IMR-90 (cell line): Measurements from ENCODE around the gene EXOC5. TPM values are rescaled to one million over a fixed set of nuclear protein-coding genes. Genes with fewer than 3 reads are reported as not detected.

ENCODE experiments used
- ATAC-seq: fragments of 200-7000 bp; cut with Tn5 transposase; 2 replicates; pipeline ENCODE4 v1.9.1; 2020; ENCODE audit warnings: low read depth, mild to moderate bottlenecking, moderate library complexity
- BruUV-seq: library from RNA; stranded (reverse); fragments of 400-500 nt; replicated peaks from 2 replicates; lab custom pipeline; 2021; lab: Mats Ljungman, UMichigan
- CTCF ChIA-PET: fragments of 300-600 bp; formaldehyde crosslinking; extraction: SDS; loops from one replicate; lab custom pipeline; 2021; ENCODE audit warnings: antibody characterized with exemption; lab: Yijun Ruan, JAX
- POLR2A ChIA-PET: fragments of 300-600 bp; sonication (Branson Sonifier 250); formaldehyde crosslinking; loops from one replicate; lab custom pipeline; 2022; ENCODE audit warnings: antibody characterized with exemption; ENCODE audit not compliant: unreplicated experiment; lab: Charles Lee
- DNase-seq: peaks from one replicate; pipeline ENCODE4 v3.0.0; 2013
- H2AFZ ChIP-seq: replicated peaks from 2 replicates; pipeline ENCODE3; 2013; ENCODE audit warnings: low read length, mild to moderate bottlenecking; ENCODE audit not compliant: poor library complexity
- H2AK5ac ChIP-seq: 2 replicates; pipeline ENCODE4 v1.6.1; 2013; ENCODE audit warnings: low read depth, low read length, inconsistent platforms
- H2AK9ac ChIP-seq: replicated peaks from 2 replicates; pipeline ENCODE3; 2013; ENCODE audit warnings: mild to moderate bottlenecking, low read depth, low read length, moderate library complexity; ENCODE audit not compliant: poor library complexity
- H2BK120ac ChIP-seq: 2 replicates; pipeline ENCODE4 v1.6.1; 2013; ENCODE audit warnings: low read depth, low read length, inconsistent platforms
- H2BK15ac ChIP-seq: 3 replicates; pipeline ENCODE4 v1.6.1; 2013; ENCODE audit warnings: low read depth, low read length, inconsistent platforms
- H2BK20ac ChIP-seq: 2 replicates; pipeline ENCODE4 v1.6.1; 2013; ENCODE audit warnings: low read depth, mild to moderate bottlenecking, inconsistent platforms, low read length, moderate library complexity
- H2BK5ac ChIP-seq: 2 replicates; pipeline ENCODE4 v1.6.1; 2013; ENCODE audit warnings: mild to moderate bottlenecking, low read depth, low read length, inconsistent platforms; ENCODE audit not compliant: poor library complexity, severe bottlenecking
- H3K14ac ChIP-seq: replicated peaks from 2 replicates; pipeline ENCODE4 v1.6.1; 2013; ENCODE audit warnings: low read depth, low read length, inconsistent platforms
- H3K18ac ChIP-seq: 2 replicates; pipeline ENCODE4 v1.6.1; 2013; ENCODE audit warnings: low read depth, low read length, control low read depth
- H3K23ac ChIP-seq: 2 replicates; pipeline ENCODE4 v1.6.1; 2013; ENCODE audit warnings: low read depth, low read length, inconsistent platforms
- H3K27ac ChIP-seq: 2 replicates; pipeline ENCODE4 v1.5.1; 2013; ENCODE audit warnings: mild to moderate bottlenecking, control low read depth, low read length; ENCODE audit not compliant: insufficient read depth
- H3K27me3 ChIP-seq: 2 replicates; pipeline ENCODE4 v1.6.1; 2013; ENCODE audit warnings: low read length; ENCODE audit not compliant: control insufficient read depth, insufficient read depth
- H3K36me3 ChIP-seq: 2 replicates; pipeline ENCODE4 v1.6.1; 2013; ENCODE audit warnings: low read length, mixed read lengths; ENCODE audit not compliant: control insufficient read depth, insufficient read depth
- H3K4ac ChIP-seq: 2 replicates; pipeline ENCODE4 v1.6.1; 2013; ENCODE audit warnings: low read depth, low read length, inconsistent platforms
- H3K4me1 ChIP-seq: 2 replicates; pipeline ENCODE4 v1.6.1; 2013; ENCODE audit warnings: low read length, mixed read lengths; ENCODE audit not compliant: control insufficient read depth, insufficient read depth
- H3K4me2 ChIP-seq: 2 replicates; pipeline ENCODE4 v1.6.1; 2013; ENCODE audit warnings: low read depth, mild to moderate bottlenecking, control low read depth, low read length, moderate library complexity
- H3K4me3 ChIP-seq: 2 replicates; pipeline ENCODE4 v1.5.1; 2013; ENCODE audit warnings: low read depth, mild to moderate bottlenecking, control low read depth, low read length, moderate library complexity; ENCODE audit not compliant: insufficient read depth
- H3K56ac ChIP-seq: 2 replicates; pipeline ENCODE4 v1.6.1; 2013; ENCODE audit warnings: low read length, inconsistent platforms; ENCODE audit not compliant: insufficient read depth; ENCODE audit errors: extremely low read depth
- H3K79me1 ChIP-seq, 2 experiments: 2 replicates each; pipeline ENCODE4 v1.6.1; 2013; ENCODE audit warnings: low read length in 2 of 2, inconsistent platforms in 1 of 2, low read depth in 1 of 2
- H3K9ac ChIP-seq: 2 replicates; pipeline ENCODE4 v1.6.1; 2013; ENCODE audit warnings: low read depth, low read length, control low read depth
- H3K9me1 ChIP-seq: 2 replicates; pipeline ENCODE4 v1.6.1; 2013; ENCODE audit warnings: low read length, inconsistent platforms; ENCODE audit not compliant: insufficient read depth
- H3K9me3 ChIP-seq: 2 replicates; pipeline ENCODE4 v1.6.1; 2013; ENCODE audit warnings: low read length; ENCODE audit not compliant: control insufficient read depth, insufficient read depth
- H4K20me1 ChIP-seq: 2 replicates; pipeline ENCODE4 v1.6.1; 2013; ENCODE audit warnings: low read length, inconsistent platforms; ENCODE audit not compliant: insufficient read depth
- H4K5ac ChIP-seq: 2 replicates; pipeline ENCODE4 v1.6.1; 2013; ENCODE audit warnings: mild to moderate bottlenecking, low read depth, low read length, control low read depth
- H4K8ac ChIP-seq, 2 experiments: 2 replicates each; pipeline ENCODE4 v1.6.1; 2013; ENCODE audit warnings: low read depth in 2 of 2, low read length in 2 of 2, control low read depth in 1 of 2, inconsistent platforms in 1 of 2
- H4K91ac ChIP-seq: 2 replicates; pipeline ENCODE4 v1.6.1; 2013; ENCODE audit warnings: low read depth, low read length, inconsistent platforms; ENCODE audit not compliant: insufficient read depth
- FOS ChIP-seq: fragments of 150-350 bp; IDR thresholded peaks from 2 replicates; pipeline ENCODE4 v1.6.1; 2016; ENCODE audit warnings: low read depth, low read length
- MAFK ChIP-seq: IDR thresholded peaks from 2 replicates; pipeline ENCODE4 v1.6.1; 2012; ENCODE audit warnings: low read depth, low read length, improper control_type of control experiment
- MXI1 ChIP-seq: IDR thresholded peaks from 2 replicates; pipeline ENCODE4 v1.6.1; 2012; ENCODE audit warnings: low read depth, mild to moderate bottlenecking, low read length, moderate library complexity, borderline replicate concordance
- RFX5 ChIP-seq: IDR thresholded peaks from 2 replicates; pipeline ENCODE4 v1.8.0; 2012; ENCODE audit warnings: low read depth, mild to moderate bottlenecking, low read length, moderate library complexity
- SMC3 ChIP-seq: fragments of 150-350 bp; IDR thresholded peaks from 2 replicates; pipeline ENCODE4 v1.6.1; 2016; ENCODE audit warnings: low read depth, mild to moderate bottlenecking, antibody characterized with exemption, low read length, moderate library complexity
- USF2 ChIP-seq: fragments of 150-350 bp; IDR thresholded peaks from 2 replicates; pipeline ENCODE4 v1.6.1; 2017; ENCODE audit warnings: mild to moderate bottlenecking, antibody characterized with exemption, low read length, low read depth
- WGBS, 2 experiments: methylation state at CpG; one replicate each; pipeline versions ENCODE4 v1.1.5 to v1.1.7; 2013; ENCODE audit warnings: missing lambda C conversion rate in 2 of 2; ENCODE audit not compliant: insufficient read length in 1 of 2; ENCODE audit errors: extremely low coverage in 2 of 2; 5-methylcytosine and 5-hydroxymethylcytosine counted together
- dilution Hi-C: fragments of 300-500 bp; cut with HindIII; formaldehyde crosslinking; loops from one replicate; pipeline ENCODE4 v1.14.3; 2018; ENCODE audit warnings: low sequenced_read_pairs; ENCODE audit not compliant: unreplicated experiment
- in situ Hi-C: fragments of 300-500 bp; cut with MboI; formaldehyde crosslinking; loops from 3 replicates; pipeline ENCODE4 v1.14.3; 2019; ENCODE audit warnings: low sequenced_read_pairs, inconsistent platforms, mixed read lengths
- intact Hi-C: fragments of 100-400 bp; cut with micrococcal nuclease; formaldehyde crosslinking; loops from 2 replicates; pipeline ENCODE4 v1.10.0; 2022
- polyA plus RNA-seq, 3 experiments: library from polyadenylated mRNA; depleted of rRNA; stranded (reverse); fragments of >200 nt; gene quantifications; 2 replicates each; pipeline ENCODE4 v1.2.3, GENCODE V29; 2012; ENCODE audit warnings: low replicate concordance in 1 of 3
- total RNA-seq: library from RNA; depleted of rRNA; stranded (reverse); fragments of >200 nt; gene quantifications from 2 replicates; pipeline ENCODE4 v1.2.3, GENCODE V29; 2012
- TF ChIP-seq, protein P1 (sequence below): fragments of 150-350 bp; IDR thresholded peaks from 2 replicates; pipeline ENCODE4 v1.6.1; 2016; ENCODE audit warnings: low read depth, mild to moderate bottlenecking, low read length, moderate library complexity, borderline replicate concordance

Gene EXOC5
- total and polyA plus RNA-seq, 2 of the 4 experiments (the other 2 are of a cell fraction), result 22.4 to 52.5 TPM

GRCh38 chr14:57274551-57274950, 5.8 kb upstream of the EXOC5 start:
- H3K27ac ChIP-seq, result no peak overlapping the region
- H3K27me3 ChIP-seq, result no peaks in the 10 kb centered on the region
- H2BK5ac ChIP-seq, result no peak overlapping the region
- no peak overlapping the region for H3K4ac ChIP-seq
- peaks cover 14 to 28% of the 10 kb centered on the region in 2 experiments for H3K79me1 ChIP-seq
- in situ Hi-C loops, result loop anchor here (25.0 kb wide), 1 partner anchor 963 kb away; the partner anchor contains the start of gene PSMA3
- no peak overlapping the region for H2AFZ ChIP-seq
- H3K23ac ChIP-seq, result no peak overlapping the region
- H3K36me3 ChIP-seq, result peaks cover 15% of the 10 kb centered on the region
- no peaks in the 10 kb centered on the region for H4K20me1 ChIP-seq
- BruUV-seq, result no TSS peak
- no peak overlapping the region for H3K18ac ChIP-seq
- no peak overlapping the region for H2BK15ac ChIP-seq
- H3K9me3 ChIP-seq, result no peaks in the 10 kb centered on the region; the same call in 1 of the 2 replicates
- H2AK5ac ChIP-seq, result no peak overlapping the region
- ATAC-seq (no peak), DNase-seq (peak; percentile 22)
- dilution Hi-C loops, result no loop called here
- no peak overlapping the region for H3K14ac ChIP-seq
- no peak overlapping the region for H2BK20ac ChIP-seq
- no peak overlapping the region for H3K9ac ChIP-seq
- no peak overlapping the region for H3K4me3 ChIP-seq
- no peak overlapping the region for H3K4me2 ChIP-seq
- no peak overlapping the region for H4K91ac ChIP-seq
- TF ChIP-seq MAFK (no peak), SMC3 (no peak), RFX5 (no peak), USF2 (no peak), FOS (no peak), MXI1 (no peak)
- TF ChIP-seq, protein P1, sequence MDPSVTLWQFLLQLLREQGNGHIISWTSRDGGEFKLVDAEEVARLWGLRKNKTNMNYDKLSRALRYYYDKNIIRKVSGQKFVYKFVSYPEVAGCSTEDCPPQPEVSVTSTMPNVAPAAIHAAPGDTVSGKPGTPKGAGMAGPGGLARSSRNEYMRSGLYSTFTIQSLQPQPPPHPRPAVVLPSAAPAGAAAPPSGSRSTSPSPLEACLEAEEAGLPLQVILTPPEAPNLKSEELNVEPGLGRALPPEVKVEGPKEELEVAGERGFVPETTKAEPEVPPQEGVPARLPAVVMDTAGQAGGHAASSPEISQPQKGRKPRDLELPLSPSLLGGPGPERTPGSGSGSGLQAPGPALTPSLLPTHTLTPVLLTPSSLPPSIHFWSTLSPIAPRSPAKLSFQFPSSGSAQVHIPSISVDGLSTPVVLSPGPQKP, result no peak
- ChIA-PET POLR2A (no interaction called here), CTCF (no interaction called here)
- no peaks in the 10 kb centered on the region for H3K4me1 ChIP-seq
- no peaks in the 10 kb centered on the region for H3K9me1 ChIP-seq
- intact Hi-C loops, result no loop called here
- WGBS, 2 experiments, result no CpG with 5 or more reads among the region's 2 CpGs
- no peak overlapping the region for H4K5ac ChIP-seq
- no peak overlapping the region for H2BK120ac ChIP-seq
- H4K8ac ChIP-seq, result no peak overlapping the region
- H3K56ac ChIP-seq, result no peak overlapping the region
- no peak overlapping the region for H2AK9ac ChIP-seq
